HAP-1 (cell line): ENCODE measurements around the gene HDDC2.
A peak's percentile ranks its signal among the peaks of the same experiment; 100 is the strongest.

Source experiments
- DNase-seq, 2 experiments: peaks; one replicate each; pipeline ENCODE4 v3.0.0-alpha.2; 2016 to 2020; ENCODE audit warnings: low spot score in 2 of 2
- H3K27me3 ChIP-seq: fragments of 250-450 bp; sonication (Bioruptor Pico); 2 replicates; pipeline ENCODE4 v1.5.1; 2020; ENCODE audit warnings: low read depth, mild to moderate bottlenecking, moderate library complexity
- H3K36me3 ChIP-seq: fragments of 250-450 bp; sonication (Bioruptor Pico); replicated peaks from 2 replicates; pipeline ENCODE4 v1.5.1; 2020; ENCODE audit warnings: mild to moderate bottlenecking
- H3K4me1 ChIP-seq: fragments of 250-450 bp; sonication (Bioruptor Pico); 2 replicates; pipeline ENCODE4 v1.5.1; 2020; ENCODE audit warnings: mild to moderate bottlenecking
- H3K4me3 ChIP-seq: fragments of 250-450 bp; sonication (Bioruptor Pico); 2 replicates; pipeline ENCODE4 v1.5.1; 2020; ENCODE audit warnings: mild to moderate bottlenecking, moderate library complexity
- H3K9me3 ChIP-seq: fragments of 250-450 bp; sonication (Bioruptor Pico); 2 replicates; pipeline ENCODE4 v1.5.1; 2020; ENCODE audit warnings: mild to moderate bottlenecking, moderate library complexity
- in situ Hi-C: fragments of 300-500 bp; cut with MboI; formaldehyde crosslinking; loops from 3 replicates; pipeline ENCODE4 v1.14.3; 2020; ENCODE audit warnings: low sequenced_read_pairs, inconsistent platforms, mixed read lengths

The HDDC2 gene

DNA sequence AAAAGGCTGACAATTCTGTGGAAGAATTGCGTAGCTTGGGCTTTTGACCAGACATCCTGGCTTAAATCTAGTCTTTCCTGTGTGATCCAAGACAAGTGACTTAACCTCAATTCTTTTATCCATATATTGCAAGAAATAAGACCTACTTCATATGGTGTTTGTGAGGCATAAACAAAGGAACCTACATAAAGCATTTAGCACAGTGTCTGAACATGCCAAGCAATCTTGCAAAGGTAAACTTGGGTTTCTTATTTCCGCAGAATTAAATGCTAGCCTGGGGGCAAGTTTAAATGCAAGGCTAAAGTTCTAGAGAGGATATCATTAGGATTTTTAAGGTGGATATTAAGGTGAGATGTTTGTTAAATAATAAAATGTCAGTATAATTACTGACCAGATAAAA lies 47.9 kb downstream of the HDDC2 start:
- H3K4me3 ChIP-seq, result no peak overlapping the region
- in situ Hi-C loops, result no loop called here
- H3K27me3 ChIP-seq, result no peaks in the 10 kb centered on the region
- H3K36me3 ChIP-seq, result no peaks in the 10 kb centered on the region
- DNase-seq, result peak in 1 of 2 experiments; percentile 8
- no peaks in the 10 kb centered on the region for H3K9me3 ChIP-seq
- H3K4me1 ChIP-seq, result peaks cover 18% of the 10 kb centered on the region

DNA sequence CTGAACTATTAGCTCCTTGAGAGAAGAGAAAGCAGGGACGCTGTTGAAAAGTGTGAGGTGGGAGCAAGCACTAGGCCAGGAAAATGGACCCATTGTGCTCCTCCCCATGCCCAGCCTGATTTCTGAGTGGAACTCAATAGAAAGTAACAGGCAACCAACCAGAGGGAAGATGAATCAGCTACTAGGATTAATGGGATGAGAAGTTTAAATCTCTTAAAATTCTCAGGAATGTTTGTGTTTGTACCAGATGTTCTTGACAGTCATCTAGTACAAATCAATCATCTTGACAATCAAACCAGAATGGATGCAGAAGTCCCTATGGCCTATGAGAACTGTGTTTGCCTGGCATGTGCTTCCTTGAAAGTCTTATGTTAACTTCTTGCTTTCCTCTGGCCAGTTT lies 48.9 kb downstream of the HDDC2 start:
- in situ Hi-C loops, result no loop called here
- Histone ChIP-seq H3K36me3 (no peaks in the 10 kb centered on the region), H3K4me1 (peaks cover 18% of the 10 kb centered on the region), H3K4me3 (no peak overlapping the region), H3K27me3 (no peaks in the 10 kb centered on the region), H3K9me3 (no peaks in the 10 kb centered on the region)
- no peak for DNase-seq

DNA sequence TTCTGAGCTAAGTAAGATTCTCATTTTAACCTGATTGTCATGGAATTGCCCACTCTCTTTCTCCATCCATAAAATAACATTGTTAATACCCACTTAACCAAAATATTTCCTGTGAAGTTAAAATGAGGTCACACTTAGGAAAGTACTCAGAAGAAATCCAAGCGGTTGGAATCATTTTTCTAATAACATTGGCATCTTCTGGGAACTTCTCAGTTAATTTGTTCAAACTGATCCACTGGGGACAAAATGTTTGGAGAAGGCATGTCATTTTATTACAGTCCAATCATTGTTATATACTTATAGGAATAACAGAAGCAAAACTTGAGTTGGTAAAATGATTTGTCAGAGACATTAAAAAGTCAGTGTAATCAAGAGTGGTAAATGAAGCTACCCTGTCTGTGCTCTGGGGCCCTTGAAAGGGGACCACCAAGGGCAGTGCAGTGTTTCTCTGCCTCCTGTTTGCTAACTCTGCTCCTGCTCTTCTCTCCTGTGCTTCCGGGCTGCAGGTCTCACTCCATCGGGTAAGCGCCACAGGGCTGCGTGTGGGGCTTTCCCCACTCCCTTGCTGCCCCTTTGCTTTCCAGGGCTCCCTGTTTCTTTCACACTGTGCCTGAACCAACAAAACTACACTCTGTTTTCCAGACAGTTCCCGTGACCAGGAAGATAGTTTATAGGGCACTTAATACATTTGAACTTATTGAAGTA lies 50.1 kb downstream of the HDDC2 start:
- Histone ChIP-seq H3K27me3 (no peaks in the 10 kb centered on the region), H3K9me3 (no peaks in the 10 kb centered on the region), H3K36me3 (no peaks in the 10 kb centered on the region), H3K4me1 (peaks cover 18% of the 10 kb centered on the region), H3K4me3 (no peak overlapping the region)
- DNase-seq, result no peak
- in situ Hi-C loops, result no loop called here

DNA sequence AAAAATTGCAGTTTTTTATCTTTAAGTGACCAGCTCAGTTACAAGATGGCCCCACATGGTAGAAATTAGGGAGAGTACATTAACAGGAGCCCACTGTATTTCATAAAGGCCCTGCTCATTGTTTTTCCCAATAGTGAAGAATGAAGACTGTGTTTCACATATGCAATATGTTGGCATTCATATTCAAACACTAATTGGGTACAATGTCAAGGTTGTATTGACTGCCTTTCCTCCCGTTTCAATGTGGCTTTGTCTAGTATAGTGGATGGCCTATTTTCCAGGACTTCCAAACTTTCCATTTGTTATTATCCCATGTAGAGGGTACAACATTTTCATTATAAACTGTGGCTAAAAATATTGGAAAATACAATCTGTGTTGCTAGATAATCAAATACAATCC lies 51.3 kb downstream of the HDDC2 start:
- no peaks in the 10 kb centered on the region for H3K9me3 ChIP-seq
- H3K4me3 ChIP-seq, result no peak overlapping the region
- no peaks in the 10 kb centered on the region for H3K36me3 ChIP-seq
- no peaks in the 10 kb centered on the region for H3K27me3 ChIP-seq
- DNase-seq, result peak in 1 of 2 experiments; percentile 84
- peaks cover 18% of the 10 kb centered on the region for H3K4me1 ChIP-seq
- in situ Hi-C loops, result no loop called here

DNA sequence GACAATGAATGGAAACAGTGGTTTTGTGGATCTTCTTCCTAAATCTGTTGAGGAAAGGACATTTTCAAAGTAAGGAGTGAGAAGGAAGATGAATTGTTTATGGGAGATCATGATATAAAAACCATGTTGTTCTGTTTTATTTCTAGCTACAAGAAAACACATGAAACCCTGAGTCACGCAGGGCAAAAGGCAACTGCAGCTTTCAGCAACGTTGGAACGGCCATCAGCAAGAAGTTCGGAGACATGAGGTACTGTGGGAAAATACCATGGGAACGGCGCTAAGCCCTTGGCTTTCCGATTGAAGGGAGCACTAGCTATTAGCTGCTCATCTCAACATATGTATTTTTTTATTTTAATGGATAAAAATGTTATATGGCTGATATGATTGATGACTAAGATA lies 53.6 kb downstream of the HDDC2 start:
- H3K27me3 ChIP-seq, result no peaks in the 10 kb centered on the region
- no peaks in the 10 kb centered on the region for H3K36me3 ChIP-seq
- peaks cover 13% of the 10 kb centered on the region for H3K4me1 ChIP-seq
- in situ Hi-C loops, result no loop called here
- H3K9me3 ChIP-seq, result 0 out of 2 replicates have a peak, but pooled peaks cover 2% of the 10 kb centered on the region
- H3K4me3 ChIP-seq, result no peak overlapping the region
- DNase-seq, result no peak

DNA sequence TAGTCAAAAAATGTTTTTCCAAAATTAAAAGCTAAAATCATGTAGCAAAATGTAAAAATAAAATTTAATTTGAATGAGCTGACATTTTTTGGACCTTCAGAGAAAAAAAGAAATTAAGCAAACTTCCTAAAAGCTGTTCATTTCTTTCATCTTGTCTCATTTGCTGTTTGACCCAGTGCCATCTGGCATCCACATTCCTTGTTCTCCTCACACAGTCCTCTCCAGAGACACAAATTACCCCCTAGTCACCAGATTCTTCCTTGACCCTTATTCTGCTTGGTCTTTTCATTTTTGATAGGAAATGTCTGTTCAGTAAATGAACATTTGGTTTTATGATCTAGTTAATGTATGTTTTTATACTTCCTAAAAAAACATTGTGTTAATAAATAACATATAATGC lies 55.2 kb downstream of the HDDC2 start:
- Histone ChIP-seq H3K4me3 (no peak overlapping the region), H3K4me1 (peaks cover 13% of the 10 kb centered on the region), H3K36me3 (no peaks in the 10 kb centered on the region), H3K27me3 (no peaks in the 10 kb centered on the region), H3K9me3 (peaks cover 8% of the 10 kb centered on the region; the same call in 1 of the 2 replicates)
- DNase-seq, result no peak
- in situ Hi-C loops, result no loop called here

DNA sequence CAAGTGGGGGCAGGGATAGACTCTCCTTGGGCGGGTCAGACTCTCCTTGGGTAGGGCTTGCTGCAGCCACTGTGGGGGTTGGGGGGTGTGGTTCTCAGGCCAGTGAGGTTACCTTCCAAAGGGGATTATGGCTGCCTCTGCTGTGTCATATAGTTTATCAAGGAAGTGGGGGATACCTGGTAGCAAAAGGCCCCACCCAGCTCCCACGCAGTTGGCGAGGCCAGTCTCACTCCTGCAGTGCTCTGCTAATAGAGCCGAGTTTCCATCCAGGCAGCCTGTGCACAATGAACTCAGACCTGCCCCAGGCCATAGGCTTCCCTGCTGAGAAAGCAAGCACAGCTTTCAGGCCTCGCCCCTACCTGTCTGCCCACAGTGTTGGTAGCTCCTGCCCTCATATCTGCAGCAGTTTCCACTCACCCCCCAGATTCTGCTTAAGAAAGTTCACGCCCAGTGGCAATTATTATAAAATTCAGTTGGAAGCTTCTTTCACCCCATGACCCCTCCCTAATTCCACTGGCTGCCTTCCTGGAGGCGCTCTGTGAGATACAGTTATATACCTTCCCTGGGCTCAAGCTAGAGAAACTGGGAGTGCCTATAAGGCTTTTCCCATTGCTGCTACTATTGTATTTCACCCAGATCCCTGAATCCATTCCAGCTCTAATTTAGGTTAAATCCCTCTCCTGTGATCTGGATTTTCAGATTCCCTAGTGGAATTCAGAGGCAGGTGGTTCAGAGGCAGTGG lies 56.1 kb downstream of the HDDC2 start:
- no peak for DNase-seq

DNA sequence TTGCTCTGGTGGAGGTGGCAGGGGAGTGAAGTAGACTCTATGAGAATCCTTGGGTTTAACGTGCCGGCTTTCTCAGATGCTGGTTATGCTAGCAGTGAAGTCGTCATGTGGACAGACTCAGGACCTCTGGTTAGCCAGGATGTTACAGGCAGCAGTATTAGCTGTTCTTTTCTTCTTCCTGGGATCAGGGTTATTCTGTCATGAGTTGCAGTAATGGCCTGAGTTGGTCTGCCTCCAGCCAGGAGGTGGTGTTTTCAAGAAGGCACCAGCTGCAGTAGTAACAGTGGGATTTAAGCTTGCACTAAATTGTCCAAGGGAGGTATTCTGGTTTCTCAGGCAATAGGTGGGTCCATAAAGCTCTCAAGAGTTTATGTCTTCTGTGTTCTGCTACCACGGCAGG lies 56.7 kb downstream of the HDDC2 start:
- Histone ChIP-seq H3K36me3 (no peaks in the 10 kb centered on the region), H3K27me3 (no peaks in the 10 kb centered on the region), H3K9me3 (peaks cover 13% of the 10 kb centered on the region), H3K4me1 (peaks cover 3% of the 10 kb centered on the region), H3K4me3 (no peak overlapping the region)
- in situ Hi-C loops, result no loop called here
- DNase-seq, result no peak

More for the DNA sequence above, 56.1 kb downstream of the HDDC2 start:
- peaks cover 9% of the 10 kb centered on the region for H3K4me1 ChIP-seq
- H3K36me3 ChIP-seq, result no peaks in the 10 kb centered on the region
- no peak overlapping the region for H3K4me3 ChIP-seq
- peaks cover 8% of the 10 kb centered on the region; the same call in 1 of the 2 replicates for H3K9me3 ChIP-seq
- H3K27me3 ChIP-seq, result no peaks in the 10 kb centered on the region
- in situ Hi-C loops, result no loop called here

DNA sequence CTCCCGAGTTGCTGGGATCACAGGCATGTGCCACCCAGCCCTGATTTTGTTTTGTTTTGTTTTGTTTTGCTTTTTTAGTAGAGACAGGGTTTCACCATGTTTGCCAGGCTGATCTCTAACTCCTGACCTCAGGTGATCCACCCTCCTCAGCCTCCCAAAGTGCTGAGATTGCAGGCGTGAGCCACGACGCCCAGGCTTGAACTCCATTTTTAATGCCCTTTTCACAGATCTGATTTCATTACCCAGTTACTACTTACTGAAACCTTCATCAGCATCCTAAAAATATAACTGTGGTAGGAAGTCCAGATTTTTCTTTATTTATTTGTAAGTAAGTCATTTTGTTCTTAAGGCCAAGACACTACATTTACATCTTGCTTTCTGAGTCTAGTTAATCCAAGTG lies 64.0 kb downstream of the HDDC2 start:
- no peak for DNase-seq
- Histone ChIP-seq H3K36me3 (no peaks in the 10 kb centered on the region), H3K9me3 (peaks cover 14% of the 10 kb centered on the region), H3K27me3 (no peaks in the 10 kb centered on the region), H3K4me3 (no peak overlapping the region), H3K4me1 (peaks cover 5% of the 10 kb centered on the region)
- in situ Hi-C loops, result no loop called here

DNA sequence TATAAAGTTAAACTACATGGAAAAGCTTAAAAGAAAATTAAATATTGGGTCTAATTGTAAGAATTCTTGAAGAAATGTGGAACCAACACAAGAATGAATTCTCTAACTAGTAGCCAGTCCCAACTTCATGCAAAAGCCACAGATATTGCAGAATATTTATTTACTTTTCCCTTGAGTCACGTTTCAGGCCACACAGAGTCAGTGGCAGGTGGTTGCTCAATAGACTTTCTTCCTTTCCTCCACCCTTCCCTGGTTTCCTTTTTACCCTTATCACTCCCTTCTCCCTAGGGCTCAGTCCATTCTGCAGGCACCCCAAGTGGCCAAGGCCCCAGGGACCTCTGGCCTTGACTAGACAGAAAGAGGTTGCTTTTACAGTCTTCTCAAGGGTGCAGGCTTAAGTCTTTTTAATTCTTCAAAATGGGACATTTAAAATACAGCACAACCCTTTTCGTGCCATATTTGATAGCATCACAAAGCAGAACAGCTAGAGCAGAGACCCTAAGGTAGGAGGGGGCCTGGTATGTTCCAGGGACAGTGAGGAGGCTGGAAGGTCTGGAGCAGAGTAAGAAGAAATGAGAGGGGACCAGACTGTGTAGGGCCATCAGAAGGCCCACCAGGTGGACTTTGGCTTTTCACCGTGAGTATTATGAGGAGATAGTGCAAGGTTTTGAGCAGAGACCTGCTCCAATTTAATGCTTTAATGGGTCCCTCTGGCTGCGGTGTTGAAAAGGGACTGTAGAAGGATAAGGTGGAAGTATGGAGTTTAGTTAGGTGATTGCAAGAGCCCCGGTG lies 65.0 kb downstream of the HDDC2 start:
- Histone ChIP-seq H3K9me3 (peaks cover 8% of the 10 kb centered on the region; the same call in 1 of the 2 replicates), H3K4me1 (peaks cover 10% of the 10 kb centered on the region), H3K36me3 (no peaks in the 10 kb centered on the region), H3K27me3 (no peaks in the 10 kb centered on the region), H3K4me3 (no peak overlapping the region)
- DNase-seq, result no peak
- in situ Hi-C loops, result no loop called here

DNA sequence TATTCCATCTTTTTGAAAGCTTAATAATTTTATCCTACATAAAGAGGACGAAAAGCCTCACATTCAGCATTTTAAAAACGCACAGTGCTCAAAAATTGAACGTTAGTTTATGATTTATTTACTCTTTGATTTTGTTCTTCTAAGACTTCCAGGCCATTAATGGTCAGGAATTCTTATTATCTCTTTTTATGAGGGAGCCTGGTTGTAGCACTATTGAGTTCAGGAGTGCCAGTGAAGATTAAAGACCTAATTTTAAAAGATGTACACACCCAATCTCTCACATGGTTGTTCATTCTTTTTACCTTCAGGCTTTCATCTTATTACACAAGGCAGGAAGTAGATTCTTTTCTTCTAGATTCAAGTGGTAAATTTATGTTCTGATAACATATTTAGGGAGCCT lies 68.6 kb downstream of the HDDC2 start:
- Histone ChIP-seq H3K9me3 (no peaks in the 10 kb centered on the region), H3K4me3 (no peak overlapping the region), H3K36me3 (no peaks in the 10 kb centered on the region), H3K27me3 (no peaks in the 10 kb centered on the region), H3K4me1 (peaks cover 10% of the 10 kb centered on the region)
- DNase-seq, result peak in 1 of 2 experiments; percentile 45
- in situ Hi-C loops, result no loop called here

DNA sequence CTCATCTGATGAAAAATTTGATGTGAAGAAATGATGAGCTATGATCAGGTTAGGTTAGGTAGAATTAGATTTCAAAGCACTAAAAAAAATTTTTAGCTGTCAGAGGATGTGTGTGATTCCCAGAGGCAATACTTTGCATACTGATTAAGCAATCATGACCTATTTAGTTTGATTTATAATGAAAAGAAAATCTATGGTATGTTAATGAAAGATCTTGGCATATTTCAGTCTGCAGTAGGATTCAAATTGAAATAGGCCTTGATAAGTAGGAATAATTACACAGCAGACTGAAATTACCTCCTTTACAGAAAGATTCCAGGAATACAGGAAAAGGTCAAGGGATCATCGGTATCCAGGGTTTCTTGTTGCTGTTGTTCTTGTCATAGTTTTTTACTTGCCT lies 69.3 kb downstream of the HDDC2 start:
- no peaks in the 10 kb centered on the region for H3K9me3 ChIP-seq
- H3K4me3 ChIP-seq, result no peak overlapping the region
- in situ Hi-C loops, result no loop called here
- H3K4me1 ChIP-seq, result peaks cover 13% of the 10 kb centered on the region
- no peaks in the 10 kb centered on the region for H3K27me3 ChIP-seq
- no peaks in the 10 kb centered on the region for H3K36me3 ChIP-seq
- DNase-seq, result no peak

DNA sequence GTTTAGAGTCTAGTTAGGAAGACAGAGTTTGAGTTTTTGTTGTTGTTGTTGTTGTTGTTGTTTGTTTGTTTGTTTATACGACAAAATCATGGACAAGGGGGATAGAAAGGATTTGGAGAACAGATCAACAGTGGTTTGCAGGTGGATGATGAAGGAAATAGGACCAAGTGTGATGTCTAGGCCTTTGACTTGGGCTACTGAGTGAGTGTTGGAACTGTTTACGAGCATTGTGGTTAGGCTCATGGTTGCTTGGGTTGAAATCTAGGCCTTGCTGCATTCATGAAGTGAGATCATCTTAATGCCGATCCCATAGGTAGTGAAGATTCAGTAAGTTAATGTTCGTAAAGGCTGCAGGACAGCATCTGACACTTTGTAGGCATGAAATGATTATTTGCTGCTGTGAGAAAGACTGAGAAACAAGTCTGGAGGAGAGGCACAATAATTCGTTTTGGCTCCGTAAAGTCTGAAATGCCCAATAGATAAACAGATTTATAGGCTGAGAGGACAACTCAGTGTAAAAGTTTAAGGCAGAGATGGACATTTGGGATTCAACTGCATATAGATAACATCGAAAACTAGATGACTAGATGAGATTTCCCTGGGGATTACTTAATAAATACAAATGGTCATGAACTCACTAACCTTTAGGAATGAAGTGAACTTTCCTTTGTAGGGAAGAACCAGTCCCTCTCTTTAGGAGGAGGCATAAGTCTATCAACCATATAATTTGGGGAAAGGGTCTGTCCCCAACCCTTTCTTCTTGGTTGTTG lies 70.0 kb downstream of the HDDC2 start:
- H3K9me3 ChIP-seq, result no peaks in the 10 kb centered on the region
- no peak overlapping the region for H3K4me3 ChIP-seq
- H3K4me1 ChIP-seq, result peaks cover 13% of the 10 kb centered on the region
- H3K36me3 ChIP-seq, result no peaks in the 10 kb centered on the region
- in situ Hi-C loops, result no loop called here
- no peak for DNase-seq
- H3K27me3 ChIP-seq, result no peaks in the 10 kb centered on the region
